Psoas muscle (tissue), 8 donors: ENCODE data around the gene KCTD16. TPM values are rescaled to one million over a fixed set of nuclear protein-coding genes. Genes with fewer than 3 reads are reported as not detected.

Experiments
- ATAC-seq, 4 donors: fragments of 200-7000 bp; cut with Tn5 transposase; one replicate each; pipeline ENCODE4 v1.9.1; 2020; ENCODE audit warnings: moderate library complexity in 3 of 4, mild to moderate bottlenecking in 2 of 4
- DNase-seq, 2 donors: peaks; one replicate each; pipeline ENCODE4 v3.0.0-alpha.2; 2020
- H3K27ac ChIP-seq: fragments of 200-600 bp; one replicate; pipeline ENCODE4 v1.8.0; 2022
- H3K27me3 ChIP-seq, 3 donors: fragments of 200-600 bp in 1 of 3; one replicate each; pipeline versions ENCODE4 v1.6.1 to v1.8.0; 2013 to 2022; ENCODE audit warnings: low read length in 2 of 3, mild to moderate bottlenecking in 2 of 3, moderate library complexity in 1 of 3; ENCODE audit not compliant: insufficient read depth in 3 of 3
- H3K36me3 ChIP-seq, 2 donors: fragments of 200-600 bp in 1 of 2; one replicate each; pipeline versions ENCODE4 v1.6.1 to v1.8.0; 2013 to 2022; ENCODE audit warnings: low read depth in 1 of 2, mild to moderate bottlenecking in 1 of 2, moderate library complexity in 1 of 2; ENCODE audit not compliant: insufficient read depth in 1 of 2
- H3K4me1 ChIP-seq: fragments of 200-600 bp; one replicate; pipeline ENCODE4 v1.8.0; 2022
- H3K4me3 ChIP-seq: fragments of 200-600 bp; one replicate; pipeline ENCODE4 v1.8.0; 2022; ENCODE audit warnings: mild to moderate bottlenecking
- H3K9me3 ChIP-seq: fragments of 200-600 bp; one replicate; pipeline ENCODE4 v1.8.0; 2022
- WGBS, 3 donors: extraction: QIAGEN DNeasy Blood & Tissue Kit; methylation state at CpG; one replicate each; pipeline versions ENCODE4 v1.1.6 to v1.1.7; 2013; 5-methylcytosine and 5-hydroxymethylcytosine counted together
- intact Hi-C, 2 donors: fragments of 100-400 bp; cut with DNase I; formaldehyde crosslinking; loops; one replicate each; pipeline versions ENCODE4 v1.11.0 to v1.14.2; 2022
- long read RNA-seq, 2 donors: library from polyadenylated mRNA; unstranded; transcript quantifications; one replicate each; pipeline ENCODE4 v2.0.0, GENCODE V29; 2021
- polyA plus RNA-seq, 3 donors: library from polyadenylated mRNA; stranded (reverse); fragments of 200-250 nt; gene quantifications; one replicate each; pipeline ENCODE4 v1.2.3, GENCODE V29; 2013
- total RNA-seq, 4 donors: library from RNA; stranded (reverse); fragmentation: NEBNext Ultra II Directional in 2 of 4; extraction: Animal tissue kit (Norgen Biotek cat#: 25700) in 2 of 4; gene quantifications; one replicate each; pipeline versions ENCODE4 v1.2.1 to v1.2.4, GENCODE V29; 2021 to 2023
- TF ChIP-seq, protein P1 (sequence below): fragments of 200-600 bp; IDR thresholded peaks from one replicate; pipeline ENCODE4 v1.8.0; 2022; ENCODE audit warnings: antibody characterized with exemption
- donor health status: healthy with polysubstance abuse.
- donor health status: DM: no; HTN: no; CAD: no; lungs with moderate emphysema.
- donor health status: Bipolar disorder and iron deficiency.
- donor health status: healthy.
- donor health status: DM: yes; HTN: yes; CAD: no.
- donor health status: DM: no; HTN: no; CAD: no.
- donor health status: DM: no; HTN: no; CAD: no.
- donor health status: DM: yes; HTN: yes; CAD: no.

Gene KCTD16
- total RNA-seq (under 1 TPM in 1 of 4 donors, not detected in 3; 0.04 TPM), polyA plus RNA-seq (under 1 TPM in 2 of 3 donors, not detected in 1; 0.01 TPM)
- long read RNA-seq, donor 1 = 0 reads
- long read RNA-seq, donor 2 = 0 reads

DNA sequence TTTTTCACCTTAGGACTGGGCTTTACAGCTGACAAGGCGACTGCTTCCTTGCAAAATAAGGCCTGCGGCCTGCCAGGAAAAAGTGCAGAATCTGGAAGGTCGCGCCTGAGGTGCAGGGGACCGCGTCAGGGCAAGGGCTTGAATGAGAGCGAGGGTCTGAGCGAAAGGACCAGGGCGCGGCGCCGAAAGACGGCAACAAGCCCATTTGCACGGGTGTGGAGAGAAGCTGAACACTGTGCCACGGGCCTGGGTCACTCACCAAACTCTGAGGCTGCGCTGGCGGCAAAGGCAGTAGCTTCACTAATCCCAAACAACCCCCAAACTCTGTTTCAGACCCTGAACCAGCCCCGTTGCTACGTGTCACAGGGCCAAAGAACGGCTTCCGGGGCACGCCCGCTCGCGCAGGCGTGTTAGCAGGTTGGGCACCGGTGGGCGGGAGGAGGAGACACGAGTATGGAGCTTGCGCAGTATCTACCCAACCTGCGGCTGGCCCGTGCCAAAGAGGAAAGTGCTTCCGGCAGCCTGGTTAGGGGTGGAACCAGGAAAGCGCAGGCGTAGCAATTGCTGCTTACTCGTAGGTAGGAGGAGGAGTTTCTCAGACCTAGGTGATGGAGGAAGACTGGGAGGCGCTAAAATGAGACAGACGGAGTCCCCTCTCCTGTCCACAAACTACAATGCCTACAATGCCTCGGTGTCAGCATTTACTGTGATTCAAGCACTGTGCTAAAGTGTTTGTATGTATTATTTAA lies at the start of gene KCTD16, which contains the start of gene YIPF5:
KCTD16 (plus strand) TSS at position 598 of the 749 bp plus-strand sequence.
YIPF5 (minus strand) TSS at position 384 of the 749 bp plus-strand sequence. CDS start 704 bp downstream, outside the sequence.
- TF ChIP-seq, protein P1, sequence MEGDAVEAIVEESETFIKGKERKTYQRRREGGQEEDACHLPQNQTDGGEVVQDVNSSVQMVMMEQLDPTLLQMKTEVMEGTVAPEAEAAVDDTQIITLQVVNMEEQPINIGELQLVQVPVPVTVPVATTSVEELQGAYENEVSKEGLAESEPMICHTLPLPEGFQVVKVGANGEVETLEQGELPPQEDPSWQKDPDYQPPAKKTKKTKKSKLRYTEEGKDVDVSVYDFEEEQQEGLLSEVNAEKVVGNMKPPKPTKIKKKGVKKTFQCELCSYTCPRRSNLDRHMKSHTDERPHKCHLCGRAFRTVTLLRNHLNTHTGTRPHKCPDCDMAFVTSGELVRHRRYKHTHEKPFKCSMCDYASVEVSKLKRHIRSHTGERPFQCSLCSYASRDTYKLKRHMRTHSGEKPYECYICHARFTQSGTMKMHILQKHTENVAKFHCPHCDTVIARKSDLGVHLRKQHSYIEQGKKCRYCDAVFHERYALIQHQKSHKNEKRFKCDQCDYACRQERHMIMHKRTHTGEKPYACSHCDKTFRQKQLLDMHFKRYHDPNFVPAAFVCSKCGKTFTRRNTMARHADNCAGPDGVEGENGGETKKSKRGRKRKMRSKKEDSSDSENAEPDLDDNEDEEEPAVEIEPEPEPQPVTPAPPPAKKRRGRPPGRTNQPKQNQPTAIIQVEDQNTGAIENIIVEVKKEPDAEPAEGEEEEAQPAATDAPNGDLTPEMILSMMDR = no peak
- intact Hi-C loops = no loop called here
- peaks cover 0 to 10% (median 0%) of the 10 kb centered on the region in 3 donors for H3K27me3 ChIP-seq
- H3K4me3 ChIP-seq = peak within 1 kb of the TSS; percentile 95
- H3K9me3 ChIP-seq = no peaks in the 10 kb centered on the region
- ATAC-seq (peak; percentile 99 to 100 (median 100)), DNase-seq (peak; percentile 94 to 97)
- H3K36me3 ChIP-seq = peaks cover 0 to 31% of the 10 kb centered on the region in 2 donors
- WGBS, 3 donors = 0 to 1% (median 0%) methylated on average over 39 of the region's 39 CpGs
- H3K27ac ChIP-seq = peak within 1 kb of the TSS; percentile 87
- H3K4me1 ChIP-seq = peaks cover 17% of the 10 kb centered on the region

DNA sequence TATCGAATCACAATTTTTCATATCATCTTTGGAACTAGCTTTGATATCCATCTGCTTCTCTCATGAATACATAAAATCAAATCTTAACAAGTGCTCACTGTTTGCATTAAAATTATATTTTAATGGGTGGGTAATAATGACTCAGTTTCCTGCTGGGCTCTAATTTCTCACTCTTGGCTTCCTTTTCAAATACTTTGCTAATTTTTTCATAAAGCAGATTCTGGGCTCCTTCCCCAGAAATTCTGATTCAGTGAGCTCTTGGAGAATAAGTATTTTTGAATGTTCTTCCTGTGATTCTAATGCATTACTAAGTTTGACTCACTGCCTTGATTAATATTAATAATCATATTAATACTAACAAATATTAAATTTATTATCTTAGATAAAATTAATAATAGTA lies 49.1 kb upstream of the KCTD16 start:
- TF ChIP-seq, protein P1 = no peak
- Histone ChIP-seq H3K27me3 (no peaks in the 10 kb centered on the region), H3K27ac (no peak overlapping the region), H3K9me3 (no peaks in the 10 kb centered on the region), H3K36me3 (no peaks in the 10 kb centered on the region), H3K4me3 (no peak overlapping the region), H3K4me1 (no peaks in the 10 kb centered on the region)
- no peak for ATAC-seq
- intact Hi-C loops = no loop called here
- DNase-seq = no peak
- WGBS, 3 donors = 87 to 92% (median 89%) methylated on average over 1 of the region's 1 CpG

DNA sequence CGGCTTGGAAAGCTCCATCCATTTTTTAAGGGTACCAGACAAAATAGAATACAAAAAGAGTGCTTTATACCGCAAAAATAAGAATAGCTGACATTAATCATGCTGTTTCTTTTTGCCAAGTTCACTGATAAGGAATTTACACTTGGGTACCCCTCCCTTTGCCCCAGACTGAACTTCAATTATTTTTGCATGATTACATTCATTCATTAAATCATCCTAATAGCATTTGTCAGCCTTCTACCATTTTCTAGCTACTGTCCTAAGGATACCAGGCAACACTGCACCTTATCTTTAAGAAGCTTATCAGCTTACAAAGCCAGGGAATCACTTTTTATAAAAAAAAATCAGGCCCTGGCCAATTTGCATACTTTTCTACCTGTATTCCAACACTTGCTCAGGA lies 48.6 kb upstream of the KCTD16 start:
- Histone ChIP-seq H3K4me3 (no peak overlapping the region), H3K4me1 (no peaks in the 10 kb centered on the region), H3K9me3 (no peaks in the 10 kb centered on the region), H3K27me3 (no peaks in the 10 kb centered on the region), H3K27ac (no peak overlapping the region), H3K36me3 (no peaks in the 10 kb centered on the region)
- TF ChIP-seq, protein P1 = no peak
- WGBS, 3 donors = 83 to 86% (median 84%) methylated on average over 2 of the region's 2 CpGs
- DNase-seq = no peak
- intact Hi-C loops = no loop called here
- no peak for ATAC-seq

DNA sequence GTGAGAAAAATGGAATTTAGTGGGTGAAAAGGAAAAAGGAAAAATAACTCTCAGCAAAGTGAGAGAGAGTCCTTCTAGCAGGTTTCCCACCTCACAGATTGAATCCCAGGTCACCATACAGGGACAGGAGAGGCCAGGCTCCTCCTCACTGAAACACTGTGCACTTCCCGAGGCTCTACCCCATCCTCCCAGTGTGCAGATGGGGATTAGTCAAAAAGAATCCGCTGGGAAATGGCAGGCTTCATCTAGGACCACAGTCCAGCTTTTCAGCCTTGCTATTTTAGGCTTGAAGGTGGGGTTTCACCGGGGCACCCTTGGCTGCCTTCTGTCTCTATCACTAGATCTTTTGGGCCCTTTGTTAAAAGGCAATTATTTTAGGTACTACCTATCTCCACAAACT lies 48.0 kb upstream of the KCTD16 start:
- intact Hi-C loops = no loop called here
- no peak overlapping the region for H3K4me3 ChIP-seq
- ATAC-seq = no peak
- no peak overlapping the region for H3K27ac ChIP-seq
- no peaks in the 10 kb centered on the region for H3K4me1 ChIP-seq
- TF ChIP-seq, protein P1 = no peak
- H3K36me3 ChIP-seq = no peaks in the 10 kb centered on the region
- 68 to 85% (median 71%) methylated on average over 3 of the region's 3 CpGs for WGBS, 3 donors
- no peaks in the 10 kb centered on the region for H3K27me3 ChIP-seq
- H3K9me3 ChIP-seq = no peaks in the 10 kb centered on the region
- no peak for DNase-seq
